Measurements from ENCODE around the gene BANF2.

BANF2 gene

DNA sequence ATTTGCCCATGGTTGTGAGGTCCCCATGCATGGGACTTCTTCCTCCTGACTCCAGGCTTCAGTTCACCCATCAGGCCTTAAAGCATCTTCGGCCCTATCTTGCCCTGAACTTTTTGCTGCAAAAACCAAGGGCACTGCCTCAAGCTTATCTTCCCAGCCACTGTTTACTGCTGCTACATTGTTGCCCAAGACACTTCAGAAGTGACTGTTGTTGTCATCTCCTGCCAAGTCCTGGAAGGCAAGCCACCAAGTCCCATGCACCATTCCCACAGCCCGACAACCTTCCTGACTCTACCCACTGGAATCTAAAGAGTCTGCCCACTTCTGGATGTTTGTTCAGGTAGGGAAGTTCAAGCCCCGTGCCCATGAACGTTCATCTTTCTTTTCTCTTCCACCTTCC is 12.4 kb downstream of the BANF2 start:
- Mint-ChIP-seq H3K27ac (no peak overlapping the region), H3K27me3 (ENCODE audit: low read depth, poor library complexity) (peaks cover 5% of the 10 kb centered on the region), H3K36me3 (ENCODE audit: low read depth) (no peaks in the 10 kb centered on the region), H3K4me1 (peaks cover 48% of the 10 kb centered on the region), H3K9me3 (no peaks in the 10 kb centered on the region), H3K4me3 (no peak overlapping the region)
- no peak for DNase-seq
- TF ChIP-seq, protein P1, sequence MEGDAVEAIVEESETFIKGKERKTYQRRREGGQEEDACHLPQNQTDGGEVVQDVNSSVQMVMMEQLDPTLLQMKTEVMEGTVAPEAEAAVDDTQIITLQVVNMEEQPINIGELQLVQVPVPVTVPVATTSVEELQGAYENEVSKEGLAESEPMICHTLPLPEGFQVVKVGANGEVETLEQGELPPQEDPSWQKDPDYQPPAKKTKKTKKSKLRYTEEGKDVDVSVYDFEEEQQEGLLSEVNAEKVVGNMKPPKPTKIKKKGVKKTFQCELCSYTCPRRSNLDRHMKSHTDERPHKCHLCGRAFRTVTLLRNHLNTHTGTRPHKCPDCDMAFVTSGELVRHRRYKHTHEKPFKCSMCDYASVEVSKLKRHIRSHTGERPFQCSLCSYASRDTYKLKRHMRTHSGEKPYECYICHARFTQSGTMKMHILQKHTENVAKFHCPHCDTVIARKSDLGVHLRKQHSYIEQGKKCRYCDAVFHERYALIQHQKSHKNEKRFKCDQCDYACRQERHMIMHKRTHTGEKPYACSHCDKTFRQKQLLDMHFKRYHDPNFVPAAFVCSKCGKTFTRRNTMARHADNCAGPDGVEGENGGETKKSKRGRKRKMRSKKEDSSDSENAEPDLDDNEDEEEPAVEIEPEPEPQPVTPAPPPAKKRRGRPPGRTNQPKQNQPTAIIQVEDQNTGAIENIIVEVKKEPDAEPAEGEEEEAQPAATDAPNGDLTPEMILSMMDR (IDR thresholded peaks at IDR 0.05) = no peak

DNA sequence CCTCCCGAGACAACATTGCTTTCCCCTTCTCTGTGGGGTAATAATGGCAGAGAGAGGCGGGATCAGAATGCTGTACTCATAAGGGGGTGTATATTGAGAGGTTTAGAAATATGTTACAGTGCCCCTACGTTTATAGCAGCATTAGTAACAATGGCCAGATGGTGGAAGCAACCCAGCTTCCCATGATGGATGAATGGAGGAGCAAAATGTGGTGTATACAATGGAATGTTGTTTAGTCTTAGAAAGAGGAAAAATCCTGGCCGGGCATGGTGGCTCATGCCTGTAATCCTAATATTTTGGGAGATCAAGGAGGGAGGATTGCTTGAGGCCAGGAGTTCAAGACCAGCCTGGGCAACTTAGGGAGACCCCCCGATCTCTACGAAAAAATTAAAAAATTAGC is 12.9 kb downstream of the BANF2 start:
- Mint-ChIP-seq H3K4me1 (peaks cover 48% of the 10 kb centered on the region), H3K27ac (no peak overlapping the region), H3K9me3 (no peaks in the 10 kb centered on the region), H3K36me3 (ENCODE audit: low read depth) (no peaks in the 10 kb centered on the region), H3K27me3 (ENCODE audit: low read depth, poor library complexity) (peaks cover 5% of the 10 kb centered on the region), H3K4me3 (no peak overlapping the region)
- TF ChIP-seq, protein P1 (IDR thresholded peaks at IDR 0.05) = no peak
- no peak for DNase-seq

DNA sequence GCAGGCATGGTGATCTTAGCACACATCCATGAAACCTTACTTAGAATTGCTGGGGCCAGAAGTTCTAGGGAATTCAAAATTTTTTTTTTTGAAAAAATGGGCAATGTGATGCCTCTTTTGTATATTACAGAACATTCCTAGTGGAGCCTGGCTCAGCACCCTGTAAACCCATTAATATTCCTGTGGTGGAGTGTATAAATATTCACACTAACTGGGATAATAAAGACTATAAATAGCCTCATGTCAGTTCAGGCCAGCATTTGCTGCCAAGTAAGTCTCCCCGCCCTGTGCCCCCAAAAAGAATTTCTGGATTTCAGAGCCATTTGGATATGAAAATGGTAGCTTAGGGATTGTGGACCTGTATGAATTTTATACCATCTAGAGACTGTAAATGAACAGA is 14.8 kb downstream of the BANF2 start:
- Mint-ChIP-seq H3K27ac (no peak overlapping the region), H3K27me3 (ENCODE audit: low read depth, poor library complexity) (peaks cover 5% of the 10 kb centered on the region), H3K9me3 (no peaks in the 10 kb centered on the region), H3K4me3 (no peak overlapping the region), H3K36me3 (ENCODE audit: low read depth) (no peaks in the 10 kb centered on the region), H3K4me1 (peaks cover 32% of the 10 kb centered on the region)
- TF ChIP-seq, protein P1 (IDR thresholded peaks at IDR 0.05) = no peak
- DNase-seq = no peak

DNA sequence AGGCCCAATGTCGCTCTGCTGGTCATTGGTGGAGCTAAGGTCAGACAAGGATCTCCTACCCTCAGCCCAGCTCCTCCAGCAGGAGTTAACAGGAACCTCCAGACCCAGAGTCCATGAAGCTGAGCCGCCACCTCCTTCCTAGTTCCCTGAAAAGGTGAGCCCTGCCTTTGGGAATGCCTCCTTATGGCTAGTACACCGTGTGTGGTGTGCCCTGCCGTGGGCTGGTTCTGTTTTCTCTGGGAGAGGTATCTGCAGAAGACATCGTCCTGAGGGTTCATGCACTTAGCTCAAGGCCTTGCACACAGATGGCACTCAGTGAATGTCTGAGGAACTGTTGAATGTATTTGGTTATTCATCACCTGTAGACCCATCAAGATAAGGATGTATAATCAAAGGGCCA is 15.3 kb downstream of the BANF2 start:
- no peak for DNase-seq
- Mint-ChIP-seq H3K4me1 (peaks cover 27% of the 10 kb centered on the region), H3K27me3 (ENCODE audit: low read depth, poor library complexity) (peaks cover 5% of the 10 kb centered on the region), H3K27ac (no peak overlapping the region), H3K9me3 (no peaks in the 10 kb centered on the region), H3K36me3 (ENCODE audit: low read depth) (no peaks in the 10 kb centered on the region), H3K4me3 (no peak overlapping the region)
- TF ChIP-seq, protein P1 (IDR thresholded peaks at IDR 0.05) = no peak

DNA sequence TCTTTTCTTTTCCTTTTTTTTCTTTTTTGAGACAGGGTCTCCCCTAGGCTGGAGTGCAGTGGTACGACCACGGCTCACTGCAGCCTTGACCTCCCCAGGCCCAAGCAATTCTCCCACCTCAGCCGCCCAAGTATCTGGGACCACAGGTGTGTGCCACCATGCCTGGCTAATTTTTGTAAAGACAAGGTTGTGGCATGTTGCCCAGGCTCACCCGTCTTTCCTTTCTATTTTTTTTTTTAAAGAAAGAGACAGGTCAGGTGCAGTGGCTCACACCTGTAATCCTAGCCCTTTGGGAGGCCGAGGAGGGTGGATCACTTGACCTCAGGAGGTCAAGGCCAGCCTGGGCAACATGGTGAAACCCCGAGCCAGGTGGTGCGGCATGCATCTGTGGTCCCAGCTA is 16.6 kb downstream of the BANF2 start:
- Mint-ChIP-seq H3K27me3 (ENCODE audit: low read depth, poor library complexity) (peaks cover 5% of the 10 kb centered on the region), H3K4me3 (no peak overlapping the region), H3K36me3 (ENCODE audit: low read depth) (no peaks in the 10 kb centered on the region), H3K27ac (no peak overlapping the region), H3K4me1 (peaks cover 14% of the 10 kb centered on the region), H3K9me3 (no peaks in the 10 kb centered on the region)
- no peak for DNase-seq
- TF ChIP-seq, protein P1 (IDR thresholded peaks at IDR 0.05) = no peak

DNA sequence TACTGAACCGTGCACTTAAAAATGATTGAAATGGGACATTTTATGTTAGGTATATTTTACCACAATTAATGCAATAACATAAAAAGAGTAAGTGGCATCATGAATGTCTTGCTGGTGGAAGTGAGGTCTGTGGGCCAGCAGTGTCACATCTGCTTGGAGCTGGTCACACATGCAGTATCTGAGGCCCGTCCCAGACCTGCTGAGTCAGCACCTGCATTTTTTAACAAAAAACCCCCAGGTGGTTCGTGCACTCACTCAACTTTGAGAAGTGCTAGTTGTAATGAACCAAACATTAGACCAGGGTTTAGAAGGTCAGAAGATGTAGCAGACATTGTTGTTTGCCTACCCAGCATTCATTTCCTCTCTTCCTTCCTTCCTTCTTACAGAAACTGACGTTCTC is 21.0 kb downstream of the BANF2 start:
- no peaks in the 10 kb centered on the region for H3K9me3 Mint-ChIP-seq
- peaks cover 3% of the 10 kb centered on the region for H3K27me3 Mint-ChIP-seq (ENCODE audit: low read depth, poor library complexity)
- no peak overlapping the region for H3K27ac Mint-ChIP-seq
- H3K36me3 Mint-ChIP-seq (ENCODE audit: low read depth) = no peaks in the 10 kb centered on the region
- TF ChIP-seq, protein P1 (IDR thresholded peaks at IDR 0.05) = no peak
- H3K4me3 Mint-ChIP-seq = no peak overlapping the region
- no peak for DNase-seq
- H3K4me1 Mint-ChIP-seq = no peaks in the 10 kb centered on the region

Data from nephron progenitor cell (in vitro differentiated cells).